K562 (cell line): ENCODE measurements around the gene KCNQ2. TPM values are rescaled to one million over a fixed set of nuclear protein-coding genes. Genes with fewer than 3 reads are reported as not detected.

Experiments
- ATAC-seq: fragments of 200-7000 bp; cut with Tn5 transposase; 3 replicates; pipeline ENCODE4 v1.9.1; 2020; ENCODE audit warnings: moderate library complexity
- BruUV-seq: library from RNA; stranded (reverse); fragments of 400-500 nt; replicated peaks from 2 replicates; lab custom pipeline; 2021; lab: Mats Ljungman, UMichigan
- CTCF ChIA-PET: fragments of 300-600 bp; formaldehyde crosslinking; extraction: SDS; loops from one replicate; lab custom pipeline; 2021; ENCODE audit warnings: low intra/inter-chr PET ratio; lab: Yijun Ruan, JAX
- POLR2A ChIA-PET: fragments of 300-600, 350-650 bp; sonication (Branson Sonifier 250); formaldehyde crosslinking; extraction: SDS; loops from one replicate; lab custom pipeline; 2021; ENCODE audit warnings: antibody characterized with exemption, inconsistent platforms; lab: Yijun Ruan, JAX
- DNase-seq, 4 experiments: peaks; one replicate each; pipeline versions ENCODE4 v3.0.0 to v3.0.0-alpha.2; 2011 to 2018; ENCODE audit warnings: low spot score in 3 of 4, mixed read lengths in 3 of 4; ENCODE audit errors: extremely low read depth in 1 of 4
- FAIRE-seq: peaks from 2 replicates; lab custom pipeline; 2011; peaks lifted over from hg19 to GRCh38; lab: Jason Lieb, UNC
- H2AFZ ChIP-seq: 2 replicates; pipeline ENCODE4 v1.6.0; 2011; ENCODE audit warnings: low read depth, low read length, control low read depth, inconsistent platforms
- H3K27ac ChIP-seq: fragments of 200-600 bp; 3 replicates; pipeline ENCODE4 v1.8.0; 2011; ENCODE audit warnings: low read depth, mild to moderate bottlenecking, control low read depth, inconsistent platforms, low read length, moderate library complexity, mixed read lengths; ENCODE audit errors: extremely low read depth
- H3K27me3 ChIP-seq, 2 experiments: fragments of 300-600 bp in 1 of 2; 2 replicates in 1 of 2; 3 replicates in 1 of 2; pipeline versions ENCODE4 v1.6.0 to v1.8.0; 2011; ENCODE audit warnings: inconsistent platforms in 2 of 2, low read length in 2 of 2, mild to moderate bottlenecking in 1 of 2, mixed read lengths in 1 of 2, moderate library complexity in 1 of 2; ENCODE audit not compliant: control insufficient read depth in 2 of 2, insufficient read depth in 2 of 2
- H3K36me3 ChIP-seq: fragments of 300-600 bp; 3 replicates; pipeline ENCODE4 v1.8.0; 2011; ENCODE audit warnings: mild to moderate bottlenecking, low read length, inconsistent platforms; ENCODE audit not compliant: control insufficient read depth, insufficient read depth
- H3K4me1 ChIP-seq, 2 experiments: fragments of 200-600 bp in 1 of 2; replicated peaks in 1 of 2; 2 replicates in 1 of 2; 3 replicates in 1 of 2; pipeline versions ENCODE4 v1.5.1 to v1.8.0; 2011; ENCODE audit warnings: inconsistent platforms in 2 of 2, low read length in 2 of 2, mild to moderate bottlenecking in 1 of 2, mixed read lengths in 1 of 2, moderate library complexity in 1 of 2; ENCODE audit not compliant: control insufficient read depth in 2 of 2, insufficient read depth in 2 of 2
- H3K4me2 ChIP-seq: 2 replicates; pipeline ENCODE4 v1.6.1; 2011; ENCODE audit warnings: low read length, control low read depth, inconsistent platforms, mixed read lengths; ENCODE audit not compliant: insufficient read depth
- H3K4me3 ChIP-seq: fragments of 200-600 bp; sonication (generic), shearing (Covaris generic); 2 replicates; pipeline ENCODE4 v1.5.1; 2016; ENCODE audit warnings: control low read depth, inconsistent platforms
- H3K79me2 ChIP-seq: fragments of 200-600 bp; 3 replicates; pipeline ENCODE4 v1.8.0; 2011; ENCODE audit warnings: low read length, inconsistent platforms; ENCODE audit not compliant: control insufficient read depth, insufficient read depth
- H3K9ac ChIP-seq, 2 experiments: 2 replicates each; pipeline versions ENCODE4 v1.6.0 to v1.6.1; 2011; ENCODE audit warnings: low read depth in 2 of 2, low read length in 2 of 2, control low read depth in 1 of 2, inconsistent platforms in 1 of 2, mild to moderate bottlenecking in 1 of 2, mixed read lengths in 1 of 2; ENCODE audit not compliant: insufficient read depth in 1 of 2
- H3K9me1 ChIP-seq: one replicate; pipeline ENCODE4 v1.6.0; 2011; ENCODE audit warnings: inconsistent platforms, mild to moderate bottlenecking, low read length, moderate library complexity; ENCODE audit not compliant: control insufficient read depth, insufficient read depth
- H3K9me3 ChIP-seq: replicated peaks from 2 replicates; pipeline ENCODE4 v1.5.1; 2011; ENCODE audit warnings: low read depth, low read length, inconsistent platforms; ENCODE audit not compliant: control insufficient read depth, insufficient read depth
- H4K20me1 ChIP-seq: replicated peaks from 2 replicates; pipeline ENCODE4 v1.6.1; 2011; ENCODE audit warnings: low read length, inconsistent platforms, mixed read lengths; ENCODE audit not compliant: control insufficient read depth, insufficient read depth
- HMG20B ChIP-seq: fragments of 250-450 bp; sonication (Bioruptor Pico); IDR thresholded peaks from 2 replicates; pipeline ENCODE4 v1.5.0; 2021; ENCODE audit warnings: mild to moderate bottlenecking
- ZNF263 ChIP-seq: sonication (generic); formaldehyde crosslinking; IDR thresholded peaks from 2 replicates; pipeline ENCODE4 v1.8.0; 2022; ENCODE audit warnings: mild to moderate bottlenecking, missing genetic modification reagents, borderline replicate concordance
- WGBS: fragments of 100-300 bp; shearing (Covaris generic); methylation state at CpG from one replicate; pipeline ENCODE4 v1.1.6; 2016; ENCODE audit warnings: low coverage, mixed read lengths; ENCODE audit not compliant: insufficient coverage; ENCODE audit errors: missing lambda C conversion rate; 5-methylcytosine and 5-hydroxymethylcytosine counted together
- in situ Hi-C: fragments of 300-500 bp; cut with MboI; formaldehyde crosslinking; loops from 4 replicates; pipeline ENCODE4 v1.15.0; 2018; ENCODE audit warnings: inconsistent platforms, mixed read lengths
- intact Hi-C: fragments of 100-400 bp; cut with micrococcal nuclease; formaldehyde crosslinking; loops from 2 replicates; pipeline ENCODE4 v1.14.2; 2022
- polyA plus RNA-seq, 8 experiments: library from polyadenylated mRNA; depleted of rRNA in 4 of 8; stranded (reverse) in 5 of 8; unstranded in 3 of 8; fragments of >200 nt; fragmentation: Nextera tagmentation in 2 of 8; fragmentation: Illumina TruSeq in 1 of 8; extraction: Ambion mirVana in 2 of 8; extraction: Trizol in 1 of 8; gene quantifications; 2 replicates each; pipeline versions ENCODE4 v1.2.1 to v1.2.3, GENCODE V29; 2011 to 2014; ENCODE audit warnings: inconsistent platforms in 1 of 8, missing spikeins in 1 of 8
- total RNA-seq, 7 experiments: library from RNA; depleted of rRNA in 6 of 7; stranded (reverse); fragments of >200 nt in 6 of 7; fragmentation: Illumina TruSeq in 2 of 7; extraction: Trizol in 2 of 7; gene quantifications; 2 replicates each; pipeline versions ENCODE4 v1.2.1 to v1.2.3, GENCODE V29; 2011 to 2021; ENCODE audit warnings: low replicate concordance in 1 of 7

The KCNQ2 gene
- total and polyA plus RNA-seq, 9 of the 15 experiments (the other 6 are each of a cell fraction or from before 2014, with no cell fraction given) = 0.13 to 0.16 TPM; not detected in 7

DNA sequence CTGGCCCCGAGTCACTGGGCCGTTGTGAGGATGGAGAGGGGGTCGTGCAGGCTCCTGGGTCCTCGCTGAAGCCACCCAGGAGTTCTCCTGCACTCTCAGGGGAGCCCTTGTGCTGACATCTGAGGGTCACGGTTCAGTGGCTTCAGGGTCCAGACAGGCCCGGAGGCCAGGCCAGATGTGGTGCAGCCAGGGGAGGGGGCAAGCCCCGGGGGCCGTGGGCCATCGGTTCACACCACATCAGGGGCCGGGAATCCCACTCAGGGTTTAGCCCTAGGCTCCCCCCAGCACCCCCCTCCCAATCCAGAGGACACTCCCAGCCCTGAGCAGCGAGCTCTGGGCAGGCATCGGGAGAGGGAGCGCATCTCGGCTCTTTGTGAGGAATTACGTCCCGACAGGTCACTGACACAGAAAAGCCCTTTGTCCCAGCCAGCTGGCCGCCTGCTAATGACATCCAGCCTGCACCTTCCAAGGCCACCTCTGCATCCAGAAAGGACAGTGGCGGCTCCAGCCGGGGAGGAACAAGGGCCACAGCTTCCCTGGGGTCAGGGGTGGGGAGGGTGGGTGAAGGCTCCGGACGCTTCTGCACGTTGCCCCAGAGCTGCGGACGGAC, 104.9 kb downstream of the KCNQ2 start:
- CTCF ChIA-PET = no interaction called here
- TF ChIP-seq ZNF263 (CRISPR knock-in tag) (0 out of 2 replicates have a peak, but pooled peaks have one; percentile 26), HMG20B (CRISPR knock-in tag) (no peak)
- Histone ChIP-seq H4K20me1 (peaks cover 4% of the 10 kb centered on the region), H3K27me3 (peaks cover 8 to 75% of the 10 kb centered on the region in 2 experiments; a peak in 4 of 5 replicates), H3K4me2 (no peak overlapping the region), H3K9ac (no peak overlapping the region), H3K27ac (no peak overlapping the region), H3K9me1 (no peaks in the 10 kb centered on the region), H3K79me2 (no peaks in the 10 kb centered on the region), H3K9me3 (no peaks in the 10 kb centered on the region), H3K36me3 (no peaks in the 10 kb centered on the region), H3K4me1 (peaks cover 0 to 18% of the 10 kb centered on the region in 2 experiments; a peak in 2 of 5 replicates), H3K4me3 (no peak overlapping the region), H2AFZ (no peak overlapping the region)
- FAIRE-seq (no peak), DNase-seq (no peak), ATAC-seq (no peak)
- intact Hi-C loops (no loop called here), in situ Hi-C loops (no loop called here)
- POLR2A ChIA-PET = interaction anchor here (1.2 kb wide), 1 partner anchor 11 kb away, joined by 3 read pairs; no protein-coding TSS in a partner anchor
- 3% methylated on average over 21 of the region's 24 CpGs for WGBS
- BruUV-seq = no TSS peak
